MM.1S (cell line): ENCODE results near the gene VSNL1.

Experiments
- EZH2 ChIP-seq: fragments of 300-600 bp; sonication (generic); optimal IDR thresholded peaks from 2 replicates; pipeline ENCODE3; 2017; ENCODE audit warnings: low read depth, mild to moderate bottlenecking, antibody characterized with exemption, low read length, mixed read lengths
- EZH2phosphoT487 ChIP-seq: fragments of 300-600 bp; sonication (generic); IDR thresholded peaks from 2 replicates; pipeline ENCODE4 v1.6.1; 2018; ENCODE audit warnings: antibody characterized with exemption, low read length
- TF ChIP-seq, protein P1 (sequence below): fragments of 300-600 bp; sonication (generic); IDR thresholded peaks from 2 replicates; pipeline ENCODE4 v1.5.1; 2016; ENCODE audit warnings: antibody characterized with exemption, low read length, mixed read lengths

DNA sequence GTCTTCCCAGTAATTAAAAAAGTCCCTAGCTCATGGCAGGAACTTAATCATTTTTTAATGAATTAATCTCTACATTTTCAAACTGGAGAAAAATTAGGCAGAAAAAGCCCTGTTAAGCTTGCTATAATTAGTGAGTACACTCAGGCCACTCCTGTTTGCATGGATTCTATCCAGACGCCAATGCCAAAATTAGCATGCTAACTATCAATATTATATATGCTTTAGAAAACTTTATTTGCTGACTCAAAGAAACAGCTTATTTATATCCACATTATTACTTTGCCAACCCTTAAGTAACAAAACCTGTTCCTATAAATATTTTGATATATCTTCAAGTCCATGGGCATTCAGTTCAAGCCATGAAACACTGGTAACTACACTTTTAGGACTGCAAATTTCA is 122.2 kb downstream of the VSNL1 start:
- TF ChIP-seq, protein P1, sequence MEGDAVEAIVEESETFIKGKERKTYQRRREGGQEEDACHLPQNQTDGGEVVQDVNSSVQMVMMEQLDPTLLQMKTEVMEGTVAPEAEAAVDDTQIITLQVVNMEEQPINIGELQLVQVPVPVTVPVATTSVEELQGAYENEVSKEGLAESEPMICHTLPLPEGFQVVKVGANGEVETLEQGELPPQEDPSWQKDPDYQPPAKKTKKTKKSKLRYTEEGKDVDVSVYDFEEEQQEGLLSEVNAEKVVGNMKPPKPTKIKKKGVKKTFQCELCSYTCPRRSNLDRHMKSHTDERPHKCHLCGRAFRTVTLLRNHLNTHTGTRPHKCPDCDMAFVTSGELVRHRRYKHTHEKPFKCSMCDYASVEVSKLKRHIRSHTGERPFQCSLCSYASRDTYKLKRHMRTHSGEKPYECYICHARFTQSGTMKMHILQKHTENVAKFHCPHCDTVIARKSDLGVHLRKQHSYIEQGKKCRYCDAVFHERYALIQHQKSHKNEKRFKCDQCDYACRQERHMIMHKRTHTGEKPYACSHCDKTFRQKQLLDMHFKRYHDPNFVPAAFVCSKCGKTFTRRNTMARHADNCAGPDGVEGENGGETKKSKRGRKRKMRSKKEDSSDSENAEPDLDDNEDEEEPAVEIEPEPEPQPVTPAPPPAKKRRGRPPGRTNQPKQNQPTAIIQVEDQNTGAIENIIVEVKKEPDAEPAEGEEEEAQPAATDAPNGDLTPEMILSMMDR = no peak
- TF ChIP-seq EZH2phosphoT487 (no peak), EZH2 (no peak)
